ENCODE measurements around the gene BUB3.

Gene BUB3, protein sequence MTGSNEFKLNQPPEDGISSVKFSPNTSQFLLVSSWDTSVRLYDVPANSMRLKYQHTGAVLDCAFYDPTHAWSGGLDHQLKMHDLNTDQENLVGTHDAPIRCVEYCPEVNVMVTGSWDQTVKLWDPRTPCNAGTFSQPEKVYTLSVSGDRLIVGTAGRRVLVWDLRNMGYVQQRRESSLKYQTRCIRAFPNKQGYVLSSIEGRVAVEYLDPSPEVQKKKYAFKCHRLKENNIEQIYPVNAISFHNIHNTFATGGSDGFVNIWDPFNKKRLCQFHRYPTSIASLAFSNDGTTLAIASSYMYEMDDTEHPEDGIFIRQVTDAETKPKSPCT

DNA sequence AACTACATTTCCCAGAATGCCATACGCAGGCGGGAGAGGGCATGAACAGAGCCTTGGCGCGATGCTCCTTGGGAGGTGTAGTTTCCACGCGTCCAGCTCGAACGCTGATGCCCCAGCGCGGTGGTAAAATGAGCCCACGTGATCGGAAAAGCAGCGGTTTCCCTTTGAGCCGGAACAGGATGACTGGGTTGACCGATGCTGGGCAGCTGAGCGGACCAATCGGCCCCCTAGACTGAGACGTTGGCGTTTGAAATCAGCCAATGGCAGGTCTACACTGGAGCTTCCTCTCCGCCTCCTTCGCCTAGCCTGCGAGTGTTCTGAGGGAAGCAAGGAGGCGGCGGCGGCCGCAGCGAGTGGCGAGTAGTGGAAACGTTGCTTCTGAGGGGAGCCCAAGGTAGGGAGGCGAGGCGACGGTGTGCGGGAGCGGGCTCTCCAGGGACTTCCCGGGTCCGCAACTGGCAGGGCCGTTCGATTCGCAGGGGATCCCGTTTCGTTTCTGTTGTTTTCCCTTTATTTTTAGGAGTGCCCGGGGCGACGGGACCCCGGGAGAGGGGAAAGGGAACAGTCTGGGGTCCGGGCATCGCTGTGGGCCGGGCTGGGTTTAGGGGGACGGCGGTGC is at the start of gene BUB3:
Gene BUB3, plus strand, starts transcription at position 311 of the 619 bp plus-strand sequence. CDS start 516 bp downstream, outside the sequence.
- peak; percentile 6; the same call in 1 of the 2 replicates for TF ChIP-seq CREB1 (IDR thresholded peaks at IDR 0.05; ENCODE audit: low read depth)
- TF ChIP-seq YY1 (IDR thresholded peaks at IDR 0.05; ENCODE audit: low read depth), result 0 out of 2 replicates have a peak, but pooled peaks have one; percentile 73
- 0 out of 2 replicates have a peak, but pooled peaks have one; percentile 17 for TF ChIP-seq TEAD4 (IDR thresholded peaks at IDR 0.05)
- TF ChIP-seq FOXM1 (IDR thresholded peaks at IDR 0.05; ENCODE audit: borderline replicate concordance, low read depth), result peak; percentile 78; the same call in 1 of the 2 replicates
- TF ChIP-seq ZBTB7A (IDR thresholded peaks at IDR 0.05; ENCODE audit: low read depth), result no peak
- no peak for TF ChIP-seq REST (IDR thresholded peaks at IDR 0.05; ENCODE audit: low read depth)
- TF ChIP-seq, protein P1, sequence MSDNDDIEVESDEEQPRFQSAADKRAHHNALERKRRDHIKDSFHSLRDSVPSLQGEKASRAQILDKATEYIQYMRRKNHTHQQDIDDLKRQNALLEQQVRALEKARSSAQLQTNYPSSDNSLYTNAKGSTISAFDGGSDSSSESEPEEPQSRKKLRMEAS (IDR thresholded peaks at IDR 0.05), result peak; percentile 84; the same call in 1 of the 2 replicates
- peak; percentile 94 for TF ChIP-seq TAF1 (IDR thresholded peaks at IDR 0.05; ENCODE audit: low read depth)
- peak; percentile 29; the same call in 1 of the 2 replicates for TF ChIP-seq EP300 (IDR thresholded peaks at IDR 0.05; ENCODE audit: borderline replicate concordance)
- peak; percentile 75 for TF ChIP-seq TCF12 (IDR thresholded peaks at IDR 0.05; ENCODE audit: low read depth)
- peak; percentile 99 for TF ChIP-seq USF1 (IDR thresholded peaks at IDR 0.05)
- TF ChIP-seq NFIC (IDR thresholded peaks at IDR 0.05), result no peak; the same call in none of the 2 replicates
- no peak for TF ChIP-seq EGR1 (IDR thresholded peaks at IDR 0.05)
- TF ChIP-seq RAD21 (IDR thresholded peaks at IDR 0.05; ENCODE audit: low read depth), result no peak
- peak; percentile 21; the same call in 1 of the 2 replicates for TF ChIP-seq CEBPB (IDR thresholded peaks at IDR 0.05)

- TF ChIP-seq EGR1 (IDR thresholded peaks at IDR 0.05) (no peak), CEBPB (IDR thresholded peaks at IDR 0.05) (no peak), RAD21 (IDR thresholded peaks at IDR 0.05; ENCODE audit: low read depth) (no peak), YY1 (IDR thresholded peaks at IDR 0.05; ENCODE audit: low read depth) (no peak)
Measured at GRCh38 chr10:123109466-123109865, 44.7 kb upstream of the BUB3 start.

- TF ChIP-seq CEBPB (IDR thresholded peaks at IDR 0.05) (no peak), ZBTB7A (IDR thresholded peaks at IDR 0.05; ENCODE audit: low read depth) (no peak), FOXM1 (IDR thresholded peaks at IDR 0.05; ENCODE audit: borderline replicate concordance, low read depth) (no peak), EP300 (IDR thresholded peaks at IDR 0.05; ENCODE audit: borderline replicate concordance) (no peak), CREB1 (IDR thresholded peaks at IDR 0.05; ENCODE audit: low read depth) (no peak), TEAD4 (IDR thresholded peaks at IDR 0.05) (no peak), RAD21 (IDR thresholded peaks at IDR 0.05; ENCODE audit: low read depth) (no peak)
- TF ChIP-seq, protein P1 (IDR thresholded peaks at IDR 0.05), result no peak
Measured at GRCh38 chr10:123117644-123118417, 36.4 kb upstream of the BUB3 start.

DNA sequence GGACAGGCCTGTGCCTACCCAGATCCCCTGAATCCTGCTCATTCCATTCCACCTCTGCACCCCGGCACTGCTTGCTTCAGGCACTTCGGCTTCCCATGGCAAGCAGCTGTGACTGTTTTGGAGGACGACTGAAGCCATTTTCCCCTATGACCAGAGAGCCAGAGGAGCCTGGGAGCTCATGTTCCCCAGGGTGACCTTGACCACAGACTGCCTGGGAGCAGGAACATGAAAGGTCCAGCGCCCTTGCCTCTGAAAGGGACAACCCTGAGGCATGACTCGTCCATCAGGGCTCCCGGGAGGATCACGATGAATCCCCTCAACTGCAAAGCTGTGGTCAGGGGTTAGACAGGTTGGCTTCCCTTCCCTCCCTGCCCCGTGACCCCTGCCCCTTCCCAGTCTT is 35.1 kb upstream of the BUB3 start:
- no peak for TF ChIP-seq TAF1 (IDR thresholded peaks at IDR 0.05; ENCODE audit: low read depth)
- TF ChIP-seq ZBTB7A (IDR thresholded peaks at IDR 0.05; ENCODE audit: low read depth), result no peak
- TF ChIP-seq TCF12 (IDR thresholded peaks at IDR 0.05; ENCODE audit: low read depth), result no peak
- TF ChIP-seq REST (IDR thresholded peaks at IDR 0.05; ENCODE audit: low read depth), result no peak
- TF ChIP-seq, protein P1 (IDR thresholded peaks at IDR 0.05), result no peak
- no peak for TF ChIP-seq FOXM1 (IDR thresholded peaks at IDR 0.05; ENCODE audit: borderline replicate concordance, low read depth)
- no peak for TF ChIP-seq YY1 (IDR thresholded peaks at IDR 0.05; ENCODE audit: low read depth)
- no peak for TF ChIP-seq RAD21 (IDR thresholded peaks at IDR 0.05; ENCODE audit: low read depth)
- no peak for TF ChIP-seq EGR1 (IDR thresholded peaks at IDR 0.05)
- no peak for TF ChIP-seq USF1 (IDR thresholded peaks at IDR 0.05)
- no peak for TF ChIP-seq EP300 (IDR thresholded peaks at IDR 0.05; ENCODE audit: borderline replicate concordance)

All from Ishikawa (cell line).